PC-3 (cell line): Measurements from ENCODE around the gene CHD9. TPM values are rescaled to one million over a fixed set of nuclear protein-coding genes. Genes with fewer than 3 reads are reported as not detected.

Experiments used
- ATAC-seq: fragments of 200-7000 bp; cut with Tn5 transposase; 2 replicates; pipeline ENCODE4 v1.9.1; 2020; ENCODE audit warnings: mild to moderate bottlenecking, moderate library complexity
- BruUV-seq: library from RNA; stranded (reverse); fragments of 400-500 nt; replicated peaks from 2 replicates; lab custom pipeline; 2021; lab: Mats Ljungman, UMichigan
- CTCF ChIA-PET: fragments of 300-600 bp; sonication (Branson Sonifier 250); formaldehyde crosslinking; loops from one replicate; lab custom pipeline; 2022; ENCODE audit warnings: antibody characterized with exemption; lab: Charles Lee
- POLR2A ChIA-PET: fragments of 300-600 bp; sonication (Branson Sonifier 250); formaldehyde crosslinking; loops from one replicate; lab custom pipeline; 2022; ENCODE audit warnings: antibody characterized with exemption; ENCODE audit not compliant: unreplicated experiment; lab: Charles Lee
- DNase-seq: peaks from one replicate; pipeline ENCODE4 v3.0.0-alpha.2; 2015
- H2AFZ ChIP-seq: fragments of 300-600 bp; sonication (generic); 2 replicates; pipeline ENCODE4 v1.6.0; 2016; ENCODE audit warnings: antibody characterized with exemption, low read length
- H3F3A ChIP-seq: fragments of 300-600 bp; sonication (generic); one replicate; pipeline ENCODE4 v1.6.0; 2017; ENCODE audit warnings: antibody characterized with exemption, low read length, control low read depth, mild to moderate bottlenecking; ENCODE audit not compliant: unreplicated experiment
- H3K27ac ChIP-seq: fragments of 300-600 bp; sonication (generic); 2 replicates; pipeline ENCODE4 v1.5.1; 2016; ENCODE audit warnings: mild to moderate bottlenecking, low read length
- H3K27me3 ChIP-seq: fragments of 300-600 bp; sonication (generic); 2 replicates; pipeline ENCODE4 v1.6.1; 2016; ENCODE audit warnings: low read length, mixed read lengths
- H3K36me3 ChIP-seq: fragments of 300-600 bp; sonication (generic); 2 replicates; pipeline ENCODE4 v1.6.1; 2016; ENCODE audit warnings: low read depth, mixed run types, low read length, mixed read lengths
- H3K4me1 ChIP-seq: fragments of 300-600 bp; sonication (generic); 2 replicates; pipeline ENCODE4 v1.5.1; 2016; ENCODE audit warnings: low read length; ENCODE audit not compliant: insufficient read depth
- H3K4me2 ChIP-seq: fragments of 300-600 bp; sonication (generic); 2 replicates; pipeline ENCODE4 v1.6.0; 2016; ENCODE audit warnings: low read length
- H3K4me3 ChIP-seq: fragments of 300-600 bp; sonication (generic); 2 replicates; pipeline ENCODE4 v1.5.1; 2016; ENCODE audit warnings: mild to moderate bottlenecking, low read length, mixed read lengths
- H3K79me2 ChIP-seq: fragments of 300-600 bp; sonication (generic); 2 replicates; pipeline ENCODE4 v1.6.1; 2017; ENCODE audit warnings: low read length, mixed read lengths
- H3K9ac ChIP-seq: fragments of 300-600 bp; sonication (generic); 2 replicates; pipeline ENCODE4 v1.6.0; 2016; ENCODE audit warnings: mild to moderate bottlenecking, low read length
- H3K9me2 ChIP-seq: fragments of 300-600 bp; sonication (generic); replicated peaks from 2 replicates; pipeline ENCODE4 v1.6.1; 2016; ENCODE audit warnings: mixed run types, low read length, mixed read lengths
- H3K9me3 ChIP-seq: fragments of 300-600 bp; sonication (generic); 2 replicates; pipeline ENCODE4 v1.6.1; 2016; ENCODE audit warnings: low read length, mixed read lengths
- H4K20me1 ChIP-seq: fragments of 300-600 bp; sonication (generic); 2 replicates; pipeline ENCODE4 v1.6.1; 2016; ENCODE audit warnings: low read length, mixed read lengths
- CTCF ChIP-seq: fragments of 300-600 bp; sonication (generic); conservative IDR thresholded peaks from 2 replicates; pipeline ENCODE4 v1.5.1; 2017; ENCODE audit warnings: antibody characterized with exemption, low read depth, mild to moderate bottlenecking, low read length
- EZH2 ChIP-seq: fragments of 300-600 bp; sonication (generic); IDR thresholded peaks from one replicate; pipeline ENCODE4 v1.6.1; 2017; ENCODE audit warnings: antibody characterized with exemption, mild to moderate bottlenecking, low read length; ENCODE audit not compliant: unreplicated experiment
- EZH2phosphoT487 ChIP-seq: fragments of 300-600 bp; sonication (generic); IDR thresholded peaks from 2 replicates; pipeline ENCODE4 v1.6.1; 2018; ENCODE audit warnings: mild to moderate bottlenecking, antibody characterized with exemption, low read length, borderline replicate concordance
- intact Hi-C: fragments of 100-400 bp; cut with micrococcal nuclease; formaldehyde crosslinking; loops from 2 replicates; pipeline ENCODE4 v1.9.0; 2023
- total RNA-seq: library from RNA; depleted of rRNA; stranded (reverse); fragments of >200 nt; gene quantifications from 2 replicates; pipeline ENCODE4 v1.2.3, GENCODE V29; 2014

The CHD9 gene
- total RNA-seq, 1 experiment from 2014 or later = 13.3 TPM

DNA sequence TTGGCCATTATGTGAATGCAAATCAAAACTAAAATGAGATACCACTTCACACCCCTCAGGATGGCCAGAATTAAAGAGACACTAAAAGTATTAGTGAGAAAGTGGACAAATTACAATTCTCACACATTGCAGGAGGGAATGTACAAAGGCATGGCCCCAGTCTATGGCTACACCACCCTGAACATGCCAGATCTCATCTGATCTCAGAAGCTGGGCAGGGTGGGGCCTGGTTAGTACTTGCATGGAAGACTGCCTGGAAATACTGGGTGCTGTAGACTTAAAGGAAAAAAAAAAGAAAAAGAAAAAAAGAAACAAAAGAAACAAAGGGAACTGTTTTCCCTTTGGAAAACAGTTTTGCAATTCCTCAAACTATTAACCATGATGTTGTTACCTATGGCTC, 282.5 kb downstream of the CHD9 start:
- Histone ChIP-seq H4K20me1 (no peaks in the 10 kb centered on the region), H3K4me2 (no peak overlapping the region), H3K36me3 (no peaks in the 10 kb centered on the region), H3K9me3 (no peaks in the 10 kb centered on the region), H3K4me1 (no peaks in the 10 kb centered on the region), H3F3A (no peaks in the 10 kb centered on the region), H3K79me2 (no peaks in the 10 kb centered on the region), H3K27me3 (no peaks in the 10 kb centered on the region), H3K9me2 (no peaks in the 10 kb centered on the region), H3K27ac (no peak overlapping the region), H2AFZ (no peak overlapping the region), H3K9ac (no peak overlapping the region), H3K4me3 (no peak overlapping the region)
- CTCF ChIA-PET = no interaction called here
- ATAC-seq = no peak
- POLR2A ChIA-PET = no interaction called here
- intact Hi-C loops = no loop called here
- no peak for DNase-seq
- BruUV-seq = no TSS peak
- no peak for TF ChIP-seq CTCF
- no peak for TF ChIP-seq EZH2
- no peak for TF ChIP-seq EZH2phosphoT487

DNA sequence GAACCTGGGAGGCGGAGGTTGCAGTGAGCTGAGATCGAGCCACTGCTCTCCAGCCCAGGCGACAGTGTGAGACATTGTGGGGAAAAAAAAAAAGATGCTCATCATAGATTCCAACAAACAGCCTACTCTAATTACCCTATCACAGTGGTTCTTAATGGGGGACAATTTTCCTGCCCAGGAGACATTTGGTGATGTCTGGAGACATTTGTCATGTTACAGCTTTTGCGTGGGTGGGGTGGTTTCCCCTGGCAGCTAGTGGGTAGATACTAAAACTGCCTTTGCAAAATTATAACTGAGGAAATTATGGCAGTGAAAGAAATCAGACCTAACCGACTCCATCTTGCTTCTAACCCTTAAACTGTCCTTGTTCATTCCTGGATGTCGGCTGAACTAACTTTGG, 287.0 kb downstream of the CHD9 start:
- Histone ChIP-seq H3K79me2 (no peaks in the 10 kb centered on the region), H3K27ac (no peak overlapping the region), H3K9ac (no peak overlapping the region), H3K27me3 (no peaks in the 10 kb centered on the region), H3K9me2 (no peaks in the 10 kb centered on the region), H2AFZ (no peak overlapping the region), H4K20me1 (no peaks in the 10 kb centered on the region), H3K4me3 (no peak overlapping the region), H3K4me2 (no peak overlapping the region), H3K36me3 (no peaks in the 10 kb centered on the region), H3K9me3 (no peaks in the 10 kb centered on the region), H3F3A (no peaks in the 10 kb centered on the region), H3K4me1 (no peaks in the 10 kb centered on the region)
- DNase-seq = no peak
- no peak for ATAC-seq
- ChIA-PET POLR2A (no interaction called here), CTCF (no interaction called here)
- BruUV-seq = no TSS peak
- TF ChIP-seq EZH2 = no peak
- TF ChIP-seq CTCF = no peak
- no peak for TF ChIP-seq EZH2phosphoT487
- intact Hi-C loops = no loop called here

- Histone ChIP-seq H3K36me3 (no peaks in the 10 kb centered on the region), H3K9ac (no peak overlapping the region), H4K20me1 (no peaks in the 10 kb centered on the region), H3K4me1 (no peaks in the 10 kb centered on the region), H3K4me2 (no peak overlapping the region), H3K27ac (no peak overlapping the region), H3K9me3 (no peaks in the 10 kb centered on the region), H3K79me2 (no peaks in the 10 kb centered on the region), H3K9me2 (no peaks in the 10 kb centered on the region), H2AFZ (no peak overlapping the region), H3F3A (no peaks in the 10 kb centered on the region), H3K4me3 (no peak overlapping the region), H3K27me3 (no peaks in the 10 kb centered on the region)
- intact Hi-C loops = no loop called here
- CTCF ChIA-PET = no interaction called here
- DNase-seq = no peak
- POLR2A ChIA-PET = no interaction called here
- BruUV-seq = no TSS peak
- TF ChIP-seq EZH2phosphoT487 = no peak
- no peak for TF ChIP-seq CTCF
- no peak for TF ChIP-seq EZH2
- no peak for ATAC-seq
These were observed 300.3 kb downstream of the CHD9 start for GRCh38 chr16:53355064-53355463.
